ENCODE measurements around the gene SYCP3. TPM values are rescaled to one million over a fixed set of nuclear protein-coding genes. Genes with fewer than 3 reads are reported as not detected.

SYCP3 gene
- polyA plus RNA-seq, 1 of the 3 experiments (the other 2 are of a cell fraction), result 0.07 TPM

DNA sequence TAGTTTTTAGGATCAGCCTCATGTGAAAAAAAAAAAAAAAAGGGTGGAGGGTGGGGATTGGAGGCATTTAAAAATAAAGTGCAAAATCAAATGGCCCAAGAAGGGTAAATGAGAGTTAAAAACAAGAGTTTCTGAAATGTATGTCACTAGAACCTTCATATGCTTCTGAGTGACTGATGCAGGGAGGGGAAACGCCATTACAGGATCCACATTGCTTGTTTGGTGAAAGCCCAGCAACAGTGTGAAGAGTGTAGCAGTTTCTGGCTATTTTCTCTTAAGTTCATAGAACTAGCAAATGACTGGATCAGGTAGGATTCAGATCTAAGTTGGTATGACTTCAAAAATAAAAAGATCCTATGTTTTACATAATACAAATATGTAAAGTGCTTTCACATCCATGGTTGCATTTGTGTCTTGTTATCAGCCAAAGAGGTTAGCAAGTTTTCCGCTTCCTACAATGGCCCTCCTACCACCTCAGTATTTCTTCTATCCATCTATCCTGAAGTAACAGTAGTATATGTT is 38.9 kb downstream of the SYCP3 start:
- H3K9me2 ChIP-seq, result no peaks in the 10 kb centered on the region
- ChIA-PET CTCF (no interaction called here), POLR2A (no interaction called here)
- no peak overlapping the region for H2AFZ ChIP-seq (ENCODE audit: low read depth)
- H3K36me3 ChIP-seq (replicated peaks in 1 of 2; ENCODE audit: control insufficient read depth in 1 of 2, insufficient read depth in 2 of 2, low read length in 1 of 2), result no peaks in the 10 kb centered on the region
- no peak overlapping the region for H3K9ac ChIP-seq
- peaks cover 24% of the 10 kb centered on the region; the same call in 1 of the 2 replicates for H3K79me2 ChIP-seq (ENCODE audit: insufficient read depth)
- no peak overlapping the region for H3K4me2 ChIP-seq
- H4K20me1 ChIP-seq (ENCODE audit: insufficient read depth), result no peaks in the 10 kb centered on the region
- peaks cover 3% of the 10 kb centered on the region for H3F3A ChIP-seq (replicated peaks; ENCODE audit: insufficient read depth)
- H3K27me3 ChIP-seq (ENCODE audit: insufficient read depth), result no peaks in the 10 kb centered on the region
- no peaks in the 10 kb centered on the region for H3K9me3 ChIP-seq
- peaks cover 0 to 11% of the 10 kb centered on the region in 2 experiments; a peak in 2 of 4 replicates for H3K4me1 ChIP-seq (ENCODE audit: control insufficient read depth in 1 of 2, insufficient read depth in 2 of 2, low read depth in 1 of 2, low read length in 1 of 2)
- DNase-seq, result no peak
- H3K27ac ChIP-seq (ENCODE audit: low read depth in 2 of 2, low read length in 1 of 2), result no peak overlapping the region
- TF ChIP-seq TCF12 (IDR thresholded peaks at IDR 0.05), result no peak
- TF ChIP-seq RFX5 (IDR thresholded peaks at IDR 0.05; ENCODE audit: low read length), result no peak
- no peak for TF ChIP-seq TAF1 (IDR thresholded peaks at IDR 0.05; ENCODE audit: borderline replicate concordance, low read depth, low read length)
- TF ChIP-seq SIN3A (IDR thresholded peaks at IDR 0.05; ENCODE audit: borderline replicate concordance, low read depth, low read length), result no peak
- TF ChIP-seq CHD2 (IDR thresholded peaks at IDR 0.05; ENCODE audit: low read length, partially characterized antibody), result no peak
- TF ChIP-seq YY1 (IDR thresholded peaks at IDR 0.05; ENCODE audit: low read depth), result no peak
- TF ChIP-seq NFIC (IDR thresholded peaks at IDR 0.05; ENCODE audit: borderline replicate concordance), result no peak
- TF ChIP-seq, protein P1, sequence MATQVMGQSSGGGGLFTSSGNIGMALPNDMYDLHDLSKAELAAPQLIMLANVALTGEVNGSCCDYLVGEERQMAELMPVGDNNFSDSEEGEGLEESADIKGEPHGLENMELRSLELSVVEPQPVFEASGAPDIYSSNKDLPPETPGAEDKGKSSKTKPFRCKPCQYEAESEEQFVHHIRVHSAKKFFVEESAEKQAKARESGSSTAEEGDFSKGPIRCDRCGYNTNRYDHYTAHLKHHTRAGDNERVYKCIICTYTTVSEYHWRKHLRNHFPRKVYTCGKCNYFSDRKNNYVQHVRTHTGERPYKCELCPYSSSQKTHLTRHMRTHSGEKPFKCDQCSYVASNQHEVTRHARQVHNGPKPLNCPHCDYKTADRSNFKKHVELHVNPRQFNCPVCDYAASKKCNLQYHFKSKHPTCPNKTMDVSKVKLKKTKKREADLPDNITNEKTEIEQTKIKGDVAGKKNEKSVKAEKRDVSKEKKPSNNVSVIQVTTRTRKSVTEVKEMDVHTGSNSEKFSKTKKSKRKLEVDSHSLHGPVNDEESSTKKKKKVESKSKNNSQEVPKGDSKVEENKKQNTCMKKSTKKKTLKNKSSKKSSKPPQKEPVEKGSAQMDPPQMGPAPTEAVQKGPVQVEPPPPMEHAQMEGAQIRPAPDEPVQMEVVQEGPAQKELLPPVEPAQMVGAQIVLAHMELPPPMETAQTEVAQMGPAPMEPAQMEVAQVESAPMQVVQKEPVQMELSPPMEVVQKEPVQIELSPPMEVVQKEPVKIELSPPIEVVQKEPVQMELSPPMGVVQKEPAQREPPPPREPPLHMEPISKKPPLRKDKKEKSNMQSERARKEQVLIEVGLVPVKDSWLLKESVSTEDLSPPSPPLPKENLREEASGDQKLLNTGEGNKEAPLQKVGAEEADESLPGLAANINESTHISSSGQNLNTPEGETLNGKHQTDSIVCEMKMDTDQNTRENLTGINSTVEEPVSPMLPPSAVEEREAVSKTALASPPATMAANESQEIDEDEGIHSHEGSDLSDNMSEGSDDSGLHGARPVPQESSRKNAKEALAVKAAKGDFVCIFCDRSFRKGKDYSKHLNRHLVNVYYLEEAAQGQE (IDR thresholded peaks at IDR 0.05; ENCODE audit: low read depth, low read length), result no peak
- TF ChIP-seq, protein P2, sequence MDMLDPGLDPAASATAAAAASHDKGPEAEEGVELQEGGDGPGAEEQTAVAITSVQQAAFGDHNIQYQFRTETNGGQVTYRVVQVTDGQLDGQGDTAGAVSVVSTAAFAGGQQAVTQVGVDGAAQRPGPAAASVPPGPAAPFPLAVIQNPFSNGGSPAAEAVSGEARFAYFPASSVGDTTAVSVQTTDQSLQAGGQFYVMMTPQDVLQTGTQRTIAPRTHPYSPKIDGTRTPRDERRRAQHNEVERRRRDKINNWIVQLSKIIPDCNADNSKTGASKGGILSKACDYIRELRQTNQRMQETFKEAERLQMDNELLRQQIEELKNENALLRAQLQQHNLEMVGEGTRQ (IDR thresholded peaks at IDR 0.05; ENCODE audit: borderline replicate concordance, low read depth, low read length), result no peak
- no peak for TF ChIP-seq ELF1 (IDR thresholded peaks at IDR 0.05)
- TF ChIP-seq MEF2A (IDR thresholded peaks at IDR 0.05; ENCODE audit: borderline replicate concordance, low read depth), result no peak
- TF ChIP-seq MXI1 (IDR thresholded peaks at IDR 0.05; ENCODE audit: low read depth, low read length), result no peak
- TF ChIP-seq, protein P3, sequence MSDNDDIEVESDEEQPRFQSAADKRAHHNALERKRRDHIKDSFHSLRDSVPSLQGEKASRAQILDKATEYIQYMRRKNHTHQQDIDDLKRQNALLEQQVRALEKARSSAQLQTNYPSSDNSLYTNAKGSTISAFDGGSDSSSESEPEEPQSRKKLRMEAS (IDR thresholded peaks at IDR 0.05; ENCODE audit: low read depth), result no peak
- no peak overlapping the region for H3K4me3 ChIP-seq (ENCODE audit: low read depth in 2 of 2, low read length in 1 of 2)
- WGBS (ENCODE audit: low lambda C conversion rate), result 100% methylated on average over 2 of the region's 2 CpGs

All from SK-N-SH (cell line).